ENCODE data around the gene CCL2.

- TF ChIP-seq CTCF (IDR thresholded peaks at IDR 0.05; ENCODE audit: insufficient read depth, low read depth, low read length) (no peak), EZH2 (IDR thresholded peaks at IDR 0.05; ENCODE audit: insufficient read depth, low read length) (no peak)
Observed at GRCh38 chr17:34236281-34236892, 18.7 kb upstream of the CCL2 start.

All from astrocyte (in vitro differentiated cells and primary cell).